ENCODE data around the gene SLC49A3.
"Not testable (repeated sequence)": the region's sequence is repeated elsewhere in the genome, so short reads cannot be mapped to it uniquely, and the experiment has no call there.

SLC49A3 gene

DNA sequence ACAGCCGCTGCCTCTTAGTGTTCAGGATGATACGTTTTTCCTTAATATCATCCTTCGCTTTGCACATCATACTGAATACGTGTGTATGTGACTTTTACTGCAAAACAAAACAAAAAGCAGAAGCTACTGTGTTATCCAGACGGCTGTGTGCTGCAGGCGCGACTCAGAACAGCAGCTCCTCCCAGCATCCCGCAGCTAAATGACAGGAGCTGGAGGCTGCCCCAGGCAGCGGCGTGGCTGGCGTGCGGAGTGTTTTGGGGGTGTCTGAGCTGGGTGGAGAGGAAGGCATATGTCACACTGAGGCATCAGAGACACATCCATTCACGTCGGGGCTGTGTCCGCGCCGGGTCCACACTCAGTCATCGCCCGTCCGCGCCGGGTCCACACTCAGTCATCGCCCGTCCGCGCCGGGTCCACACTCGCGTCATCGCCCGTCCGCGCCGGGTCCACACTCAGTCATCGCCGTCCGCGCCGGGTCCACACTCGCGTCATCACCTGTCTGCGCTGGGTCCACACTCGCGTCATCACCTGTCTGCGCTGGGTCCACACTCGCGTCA lies 33.3 kb upstream of the SLC49A3 start:
- in situ Hi-C loops (cut with MboI; ENCODE audit: low sequenced_read_pairs), result no loop called here

DNA sequence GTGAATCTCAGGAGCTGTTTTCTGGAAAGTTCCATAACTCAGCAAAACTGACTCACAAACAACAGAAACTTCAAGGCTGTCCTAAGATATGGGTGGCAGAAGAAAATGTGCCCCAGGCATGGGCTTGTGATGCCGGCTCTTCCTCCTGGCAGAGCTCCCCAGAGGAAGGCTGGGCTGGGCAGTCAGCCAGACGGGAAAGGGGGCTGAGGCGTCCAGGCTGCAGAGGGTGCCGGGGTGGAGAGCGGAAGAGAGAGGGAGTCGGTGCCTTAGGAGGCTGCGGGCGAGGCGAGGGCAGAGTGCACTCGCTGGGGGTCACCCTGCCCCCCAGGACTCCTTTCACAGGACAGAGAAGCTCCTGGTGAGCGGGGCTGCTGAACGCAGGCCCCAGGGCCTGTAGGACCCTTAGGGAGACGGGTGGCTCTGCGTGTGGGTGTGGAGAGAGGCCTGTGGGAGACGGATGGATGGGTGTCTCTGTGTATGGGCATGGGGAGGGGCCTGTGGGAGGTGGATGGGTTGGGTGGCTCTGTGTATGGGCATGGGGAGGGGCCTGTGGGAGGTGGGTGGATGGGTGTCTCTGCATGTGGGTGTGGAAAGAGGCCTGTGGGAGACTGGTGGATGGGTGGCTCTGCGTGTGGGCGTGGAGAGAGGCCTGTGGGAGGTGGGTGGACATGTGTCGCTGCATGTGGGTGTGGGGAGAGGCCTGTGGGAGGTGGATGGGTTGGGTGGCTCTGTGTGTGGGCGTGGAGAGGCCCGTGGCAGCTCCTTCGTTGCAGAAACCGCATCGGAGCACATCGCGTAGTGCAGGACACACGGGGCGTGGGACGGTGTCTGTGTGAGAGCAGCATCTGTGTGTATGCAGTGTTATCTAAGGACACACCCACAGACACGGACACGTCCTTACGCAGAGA lies 32.6 kb upstream of the SLC49A3 start:
- in situ Hi-C loops (cut with MboI; ENCODE audit: low sequenced_read_pairs), result no loop called here

DNA sequence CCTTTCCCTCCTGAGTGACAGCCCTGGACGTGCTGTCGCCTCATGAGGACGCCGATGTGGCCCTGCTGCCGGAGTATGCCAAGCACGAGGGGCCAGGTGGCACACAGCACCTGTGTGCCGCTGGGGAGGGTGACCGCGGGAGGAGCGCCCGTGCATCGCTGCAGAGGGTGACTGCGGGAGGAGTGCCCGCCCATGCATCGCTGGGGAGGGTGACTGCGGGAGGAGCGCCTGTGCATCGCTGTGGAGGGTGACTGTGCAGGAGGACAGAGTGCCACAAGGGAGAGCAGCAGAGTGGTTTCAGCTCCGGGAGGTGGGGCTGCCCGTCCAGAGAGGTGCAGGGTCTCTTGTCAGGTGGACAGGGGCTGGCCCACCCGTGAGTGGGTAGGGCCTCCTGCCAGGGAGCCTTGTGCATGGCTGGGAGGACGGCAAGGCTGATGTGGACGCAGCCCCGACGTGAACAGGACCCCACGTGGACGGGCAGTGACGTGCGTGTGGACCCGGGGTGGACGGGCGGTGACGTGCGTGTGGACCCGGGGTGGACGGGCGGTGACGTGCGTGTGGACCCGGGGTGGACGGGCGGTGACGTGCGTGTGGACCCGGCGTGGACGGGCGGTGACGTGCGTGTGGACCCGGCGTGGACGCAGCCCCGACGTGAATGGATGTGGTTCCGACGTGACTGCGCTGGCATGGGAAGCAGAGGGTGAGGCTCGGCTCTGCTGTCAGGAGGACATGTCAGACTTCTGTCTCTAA lies 31.3 kb upstream of the SLC49A3 start:
- in situ Hi-C loops (cut with MboI; ENCODE audit: low sequenced_read_pairs), result no loop called here

DNA sequence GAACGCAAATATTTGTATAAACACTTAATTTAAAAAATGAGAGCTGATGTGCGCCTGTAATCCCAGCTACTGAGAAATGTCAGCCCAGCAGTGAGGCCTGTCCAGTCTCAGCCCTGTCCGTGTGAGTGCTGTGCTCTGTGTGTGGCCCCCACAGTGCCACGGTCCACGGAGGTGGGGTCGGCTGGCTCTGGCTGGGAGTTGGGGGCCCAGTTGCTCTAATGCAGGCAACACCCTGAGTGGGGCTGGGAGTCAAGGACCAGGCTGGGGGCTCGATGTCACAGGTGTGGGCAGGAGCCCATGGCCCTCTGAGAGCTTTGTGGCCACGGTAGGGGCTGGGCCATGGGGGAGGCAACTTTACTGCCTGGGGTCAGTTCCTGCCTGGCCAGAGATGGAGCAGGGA lies 29.5 kb upstream of the SLC49A3 start:
- in situ Hi-C loops (cut with MboI; ENCODE audit: low sequenced_read_pairs), result no loop called here

DNA sequence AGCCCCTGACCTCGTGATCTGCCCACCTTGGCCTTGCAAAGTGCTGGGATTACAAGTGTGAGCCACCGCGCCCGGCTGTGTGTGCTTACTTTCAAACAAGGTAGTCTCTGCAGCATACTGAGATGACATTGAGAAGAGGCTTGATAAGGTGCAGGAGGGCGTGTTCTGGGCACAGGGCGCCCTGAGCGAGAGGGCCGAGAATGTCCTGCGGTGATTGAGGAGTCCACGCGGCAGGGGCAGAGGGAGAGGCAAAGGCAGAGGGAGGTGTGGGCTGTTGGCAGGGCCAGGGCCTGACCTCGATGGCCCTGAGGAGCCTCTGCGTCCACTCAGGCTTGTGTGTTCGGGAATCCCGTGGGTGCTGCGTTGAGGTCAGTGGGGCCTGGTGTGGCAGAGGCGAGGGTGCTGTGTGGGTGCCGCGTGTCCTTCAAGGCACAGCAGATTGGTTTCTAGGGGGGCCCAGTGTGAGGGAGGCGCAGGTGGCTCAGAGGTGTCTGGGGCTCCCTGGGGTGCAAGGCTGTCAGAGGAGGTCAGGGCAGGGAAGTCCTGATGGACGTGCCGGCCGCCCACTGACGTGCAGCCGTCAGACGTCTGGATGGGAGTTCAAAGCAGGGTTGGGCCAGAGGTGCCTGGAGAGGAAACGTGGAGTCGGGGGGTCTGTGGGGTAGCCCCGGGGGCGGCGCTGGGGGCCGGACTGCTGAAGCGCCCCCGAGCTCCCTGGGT lies 28.8 kb upstream of the SLC49A3 start:
- in situ Hi-C loops (cut with MboI; ENCODE audit: low sequenced_read_pairs), result no loop called here

DNA sequence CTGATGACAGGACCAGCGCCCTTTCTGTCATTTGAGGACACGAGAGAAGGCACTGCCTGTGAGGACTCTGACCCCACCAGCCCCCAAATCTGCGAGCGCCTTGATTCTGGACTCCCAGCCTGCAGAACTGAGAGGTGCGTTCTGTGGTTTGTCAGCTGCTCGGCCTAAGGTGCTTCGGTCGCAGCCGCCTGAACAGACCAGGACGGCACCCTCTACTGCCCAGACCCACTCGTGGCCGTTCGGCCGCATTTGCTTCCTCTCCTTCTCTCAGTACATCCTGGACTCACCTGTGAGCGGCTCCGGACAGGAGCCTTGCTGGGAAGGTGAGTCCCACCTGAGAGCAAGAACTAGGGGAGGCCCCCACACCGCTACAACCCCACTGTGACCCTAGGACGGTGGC lies 25.1 kb upstream of the SLC49A3 start:
- in situ Hi-C loops (cut with MboI; ENCODE audit: low sequenced_read_pairs), result no loop called here

DNA sequence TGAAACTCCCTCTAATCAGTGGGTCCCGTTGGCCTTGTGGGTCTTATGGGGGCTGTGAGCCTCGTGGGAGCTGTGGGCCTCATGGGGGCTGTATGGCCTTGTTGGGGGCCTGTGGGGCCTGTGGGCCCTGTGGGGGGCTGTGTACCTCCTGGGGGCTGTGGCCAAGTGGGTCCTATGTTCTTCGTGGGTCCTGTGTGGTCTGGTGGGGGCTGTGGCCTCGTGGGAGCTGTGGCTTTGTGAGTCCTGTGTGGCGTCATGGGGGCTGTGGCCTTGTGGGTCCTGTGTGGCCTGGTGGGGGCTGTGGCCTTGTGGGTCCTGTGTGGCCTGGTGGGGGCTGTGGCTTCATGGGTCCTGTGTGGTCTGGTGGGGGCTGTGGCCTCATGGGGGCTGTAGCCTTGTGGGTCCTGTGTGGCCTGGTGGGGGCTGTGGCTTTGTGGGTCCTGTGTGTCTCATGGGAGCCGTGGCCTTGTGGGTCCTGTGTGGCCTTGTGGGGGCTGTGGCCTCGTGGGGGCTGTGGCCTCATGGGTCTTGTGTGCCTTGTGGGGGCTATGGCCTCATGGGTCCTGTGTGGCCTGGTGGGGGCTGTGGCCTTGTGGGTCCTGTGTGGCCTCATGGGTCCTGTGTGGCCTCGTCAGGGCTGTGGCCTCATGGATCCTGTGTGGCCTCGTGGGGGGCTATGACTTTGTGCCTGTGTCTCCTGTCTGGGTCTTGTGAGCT lies 24.1 kb upstream of the SLC49A3 start:
- in situ Hi-C loops (cut with MboI; ENCODE audit: low sequenced_read_pairs), result no loop called here

DNA sequence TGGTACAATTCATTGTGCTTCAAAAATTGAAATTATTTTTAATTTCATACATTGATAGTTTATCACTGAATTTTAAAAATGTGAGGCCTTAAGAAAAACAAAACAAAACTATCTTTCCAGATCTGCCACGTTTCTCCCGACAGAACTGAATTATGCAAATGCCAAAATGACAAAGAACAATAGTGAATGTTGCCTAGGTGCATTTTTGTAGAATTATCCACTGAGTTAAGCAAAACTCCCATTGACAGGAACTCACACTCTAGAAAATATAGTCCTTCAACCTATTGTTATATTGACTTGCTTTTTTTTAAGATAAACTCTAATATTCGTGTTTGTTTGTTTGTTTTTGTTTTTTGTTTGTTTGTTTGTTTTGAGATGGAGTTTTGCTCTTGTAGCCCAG lies 23.1 kb upstream of the SLC49A3 start:
- in situ Hi-C loops (cut with MboI; ENCODE audit: low sequenced_read_pairs), result no loop called here

DNA sequence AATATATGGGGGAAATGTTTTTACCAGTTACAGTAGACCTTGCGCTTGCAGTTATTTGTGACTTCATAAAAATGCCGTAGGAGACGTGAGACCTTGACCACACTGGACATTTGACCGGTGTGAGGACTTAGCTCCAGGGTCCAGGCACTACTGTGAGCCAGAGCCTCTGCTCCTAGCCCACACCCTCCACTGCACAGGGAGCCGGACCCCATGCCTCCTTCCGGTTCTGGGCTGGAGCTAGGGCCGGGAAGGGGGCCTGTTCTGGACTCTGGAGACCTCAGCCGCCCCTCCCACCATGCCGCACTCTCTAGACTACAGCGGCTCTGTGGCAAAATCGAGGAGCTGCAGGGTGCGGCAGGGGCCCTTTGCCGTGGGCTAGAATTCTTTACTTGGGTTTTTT lies 22.0 kb upstream of the SLC49A3 start:
- in situ Hi-C loops (cut with MboI; ENCODE audit: low sequenced_read_pairs), result no loop called here

DNA sequence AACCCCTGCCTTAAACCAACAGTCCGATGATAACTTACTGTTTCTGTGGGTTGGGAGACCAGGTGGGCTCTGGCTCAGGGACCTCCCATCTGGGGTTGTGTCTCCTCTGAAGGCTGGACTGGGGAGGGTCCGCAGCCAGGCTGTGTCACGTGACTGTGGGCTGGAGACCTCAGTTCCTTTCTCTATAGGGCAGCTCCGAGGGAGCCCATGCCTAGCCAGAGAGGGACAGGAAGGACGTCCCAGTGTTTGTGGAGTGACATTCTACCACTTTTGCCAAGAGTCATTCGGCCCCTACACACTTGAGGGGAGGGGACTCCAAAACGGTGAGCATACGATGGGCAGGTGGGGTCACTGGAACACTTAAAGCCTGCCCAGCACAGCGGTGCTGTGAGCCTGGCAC lies 21.2 kb upstream of the SLC49A3 start:
- in situ Hi-C loops (cut with MboI; ENCODE audit: low sequenced_read_pairs), result no loop called here

DNA sequence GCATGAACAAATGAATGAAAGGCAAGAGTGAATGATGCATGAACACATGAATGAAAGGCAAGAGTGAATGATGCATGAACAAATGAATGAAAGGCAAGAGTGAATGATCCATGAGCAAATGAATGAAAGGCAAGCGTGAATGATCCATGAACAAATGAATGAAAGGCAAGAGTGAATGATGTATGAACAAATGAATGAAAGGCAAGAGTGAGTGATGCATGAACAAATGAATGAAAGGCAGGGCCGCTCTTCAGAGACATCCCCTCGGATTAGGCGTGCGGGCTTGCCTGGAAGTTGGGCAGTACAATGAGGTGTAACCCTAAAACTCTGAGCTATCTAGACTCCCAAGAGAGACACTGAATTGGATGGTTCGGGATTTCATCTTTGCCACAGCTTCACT lies 20.4 kb upstream of the SLC49A3 start:
- in situ Hi-C loops (cut with MboI; ENCODE audit: low sequenced_read_pairs), result no loop called here

DNA sequence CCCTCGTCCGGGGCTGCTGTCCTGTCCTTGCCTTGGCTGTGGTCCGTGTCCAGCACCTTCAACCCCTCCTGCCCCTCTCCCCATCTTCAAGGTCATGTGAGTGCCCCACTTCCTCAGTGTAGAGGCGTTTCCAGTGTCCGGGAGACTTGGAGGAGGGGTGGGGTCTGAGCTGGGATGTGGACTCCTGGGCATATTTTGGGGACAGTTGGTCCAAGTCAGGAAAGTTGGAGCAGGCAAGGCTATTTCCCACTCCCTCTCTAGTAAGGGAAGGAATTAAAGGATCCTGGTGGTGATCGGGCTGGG lies 19.6 kb upstream of the SLC49A3 start:
- in situ Hi-C loops (cut with MboI; ENCODE audit: low sequenced_read_pairs), result no loop called here

DNA sequence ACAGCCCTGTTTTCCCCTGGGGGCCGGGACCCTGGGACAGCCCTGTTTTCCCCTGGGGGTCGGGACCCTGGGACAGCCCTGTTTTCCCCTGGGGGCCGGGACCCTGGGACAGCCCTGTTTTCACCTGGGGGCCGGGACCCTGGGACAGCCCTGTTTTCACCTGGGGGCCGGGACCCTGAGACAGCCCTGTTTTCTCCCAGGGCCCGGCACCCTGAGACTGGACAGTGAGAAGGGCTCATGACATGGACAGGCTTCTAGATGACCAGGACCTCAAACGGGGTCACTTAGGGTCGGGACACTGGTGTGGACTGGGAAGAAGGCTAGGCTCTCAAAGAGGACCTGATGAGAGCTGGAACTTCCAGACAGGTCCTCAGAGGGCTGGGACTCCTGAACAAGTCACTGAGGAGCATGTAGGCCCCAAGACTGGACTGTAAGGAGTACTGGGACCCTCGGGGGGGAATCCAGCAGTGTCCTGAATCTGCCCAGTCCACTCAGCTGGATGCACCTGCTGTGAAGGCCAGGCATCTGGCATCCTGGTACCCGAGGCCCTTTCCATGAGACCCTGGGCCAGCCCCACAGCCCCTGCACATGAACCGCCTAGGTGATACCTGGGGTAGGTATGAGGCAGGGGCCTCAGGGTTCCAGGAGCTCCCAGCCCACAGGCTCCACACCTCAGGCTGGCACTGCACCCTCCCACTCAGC lies 19.1 kb upstream of the SLC49A3 start:
- in situ Hi-C loops (cut with MboI; ENCODE audit: low sequenced_read_pairs), result no loop called here

DNA sequence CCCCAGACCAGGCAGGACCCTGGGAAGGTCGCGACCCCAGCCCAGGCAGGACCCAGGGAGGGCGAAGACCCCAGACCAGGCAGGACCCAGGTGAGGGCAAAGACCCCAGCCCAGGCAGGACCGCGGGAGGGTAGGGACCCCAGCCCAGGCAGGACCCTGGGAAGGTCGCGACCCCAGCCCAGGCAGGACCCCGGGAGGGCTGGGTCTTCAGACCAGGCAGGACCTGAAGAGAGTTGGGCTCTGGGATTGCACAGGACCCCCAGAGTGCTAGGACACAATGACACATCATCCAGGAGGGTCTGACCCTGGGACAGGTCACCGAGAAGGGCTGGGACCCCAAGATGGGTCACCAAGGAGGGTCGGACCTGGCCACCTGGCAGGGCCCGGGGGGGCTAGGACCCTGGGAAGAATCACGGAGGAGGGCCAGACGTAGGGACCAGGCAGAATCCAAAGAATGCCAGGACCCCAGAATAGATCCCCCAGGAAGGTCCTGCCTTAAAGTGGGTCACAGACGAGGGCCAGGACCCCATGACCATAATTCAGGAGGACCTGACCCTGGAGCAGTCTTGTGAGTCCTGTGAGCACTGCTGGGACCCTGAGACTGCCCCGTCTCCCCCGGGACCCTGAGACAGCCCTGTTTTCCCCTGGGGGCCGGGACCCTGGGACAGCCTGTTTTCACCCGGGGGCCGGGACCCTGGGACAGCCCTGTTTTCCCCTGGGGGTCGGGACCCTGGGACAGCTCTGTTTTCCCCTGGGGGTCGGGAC lies 18.1 kb upstream of the SLC49A3 start:
- in situ Hi-C loops (cut with MboI; ENCODE audit: low sequenced_read_pairs), result no loop called here

DNA sequence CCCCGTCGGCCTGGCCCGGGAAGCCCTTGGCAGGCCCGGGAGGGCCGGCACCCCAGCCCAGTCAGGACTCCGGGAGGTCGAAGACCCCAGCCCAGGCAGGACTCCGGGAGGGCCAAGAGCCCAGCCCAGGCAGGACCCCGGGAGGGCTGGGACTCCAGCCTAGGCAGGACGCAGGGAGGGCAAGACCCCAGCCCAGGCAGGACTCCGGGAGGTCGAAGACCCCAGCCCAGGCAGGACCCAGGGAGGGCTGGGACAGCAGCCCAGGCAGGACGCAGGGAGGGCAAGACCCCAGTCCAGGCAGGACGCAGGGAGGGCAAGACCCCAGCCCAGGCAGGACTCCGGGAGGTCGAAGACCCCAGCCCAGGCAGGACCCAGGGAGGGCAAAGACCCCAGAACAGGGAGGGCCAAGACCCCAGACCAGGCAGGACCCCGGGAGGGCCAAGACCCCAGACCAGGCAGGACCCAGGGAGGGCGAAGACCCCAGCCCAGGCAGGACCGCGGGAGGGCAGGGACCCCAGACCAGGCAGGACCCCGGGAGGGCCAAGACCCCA lies 17.2 kb upstream of the SLC49A3 start:
- in situ Hi-C loops (cut with MboI; ENCODE audit: low sequenced_read_pairs), result not testable (repeated sequence)

DNA sequence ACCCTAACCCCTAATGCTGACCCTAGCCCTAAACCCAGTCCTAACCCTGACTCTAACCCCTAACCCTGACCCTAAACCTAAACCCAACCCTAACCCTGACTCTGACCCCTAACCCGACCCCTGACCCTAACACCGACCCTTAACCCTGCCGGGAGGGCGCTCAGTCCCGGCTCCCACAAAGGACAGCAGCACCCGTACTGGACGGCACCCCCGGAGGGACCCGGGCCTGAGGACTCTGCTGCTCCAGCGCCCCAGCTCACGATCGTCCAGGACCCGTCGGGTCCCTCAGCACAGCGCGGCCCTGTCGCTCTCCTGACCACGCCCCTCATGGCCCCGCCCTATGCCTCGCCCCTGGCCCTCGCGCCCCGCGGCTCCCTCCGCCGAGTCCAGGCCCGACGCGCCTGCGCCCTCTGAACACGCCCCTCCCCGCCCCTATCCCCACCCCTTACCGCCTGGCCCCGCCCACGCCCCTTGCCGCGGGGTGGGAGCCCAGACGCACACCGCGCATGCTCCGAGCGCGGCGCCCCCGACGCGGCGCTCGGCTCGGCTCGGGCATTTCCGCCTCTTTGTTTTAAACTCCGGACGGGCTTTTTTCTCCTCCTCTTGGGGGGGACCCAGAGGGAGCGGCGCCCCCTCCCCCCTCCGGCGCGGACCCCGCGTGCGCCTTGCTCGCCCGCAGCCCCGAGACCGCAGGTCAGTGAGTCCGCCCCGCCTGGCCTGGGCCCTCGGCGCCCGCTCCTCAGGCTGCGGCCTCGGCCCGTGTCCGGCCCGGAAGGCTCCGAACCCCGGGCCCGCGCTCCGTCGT lies 16.5 kb upstream of the SLC49A3 start, which contains the start of gene PCGF3:
PCGF3 (plus strand) TSS at position 555 of the 805 bp plus-strand sequence. CDS start 27,849 bp downstream, outside the sequence.
- in situ Hi-C loops (cut with MboI; ENCODE audit: low sequenced_read_pairs), result no loop called here

DNA sequence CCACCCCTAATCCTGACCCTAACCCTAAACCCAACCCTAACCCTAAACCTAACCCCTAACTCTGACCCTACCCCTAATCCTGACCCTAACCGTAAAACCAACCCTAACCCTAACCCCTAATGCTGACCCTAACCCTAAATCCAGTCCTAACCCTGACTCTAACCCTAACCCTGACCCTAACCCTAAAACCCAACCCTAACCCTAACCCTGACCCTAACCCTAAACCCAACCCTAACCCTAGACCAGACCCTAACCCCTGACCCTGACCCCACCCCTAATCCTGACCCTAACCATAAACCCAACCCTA lies 16.0 kb upstream of the SLC49A3 start:
- in situ Hi-C loops (cut with MboI; ENCODE audit: low sequenced_read_pairs), result no loop called here

DNA sequence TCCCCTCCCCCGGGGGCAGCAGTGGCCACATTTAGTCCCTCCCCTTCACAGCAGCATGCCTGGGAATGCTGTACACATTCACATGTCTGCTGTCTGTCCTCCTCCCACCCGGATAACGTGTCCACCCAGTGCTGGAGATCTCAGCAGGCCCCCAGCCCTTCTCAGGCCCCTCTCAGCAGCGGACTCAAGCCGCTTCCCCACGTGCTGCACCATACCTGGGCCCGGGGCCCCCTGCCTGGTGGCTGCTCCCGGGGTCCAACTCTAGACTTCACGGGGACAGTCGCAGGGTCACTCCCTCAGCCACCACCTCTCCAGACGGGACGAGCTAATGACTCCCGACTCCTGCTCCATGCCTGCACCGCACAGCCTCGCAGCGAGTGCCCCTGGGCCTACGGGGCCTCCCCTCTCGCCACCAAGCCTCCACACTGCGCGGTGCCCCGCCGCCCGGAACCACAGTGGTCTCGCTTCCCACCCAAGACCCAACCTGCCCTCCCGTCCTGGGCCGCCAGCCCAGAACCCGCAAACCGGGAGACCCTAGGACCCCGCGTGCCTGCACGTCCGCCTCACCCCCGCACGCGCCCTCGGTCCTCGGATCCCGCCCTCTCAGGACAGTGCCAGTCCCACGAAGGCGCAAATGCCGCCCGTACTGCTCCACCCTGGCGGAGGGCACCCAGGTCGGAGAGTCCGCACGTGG lies 15.4 kb upstream of the SLC49A3 start:
- in situ Hi-C loops (cut with MboI; ENCODE audit: low sequenced_read_pairs), result no loop called here
